Gastrocnemius medialis (tissue), 4 donors: Measurements from ENCODE around the gene CHAMP1. TPM values are rescaled to one million over a fixed set of nuclear protein-coding genes. Genes with fewer than 3 reads are reported as not detected.
"Not testable (repeated sequence)": the region's sequence is repeated elsewhere in the genome, so short reads cannot be mapped to it uniquely, and the experiment has no call there.

ENCODE experiments used
- ATAC-seq, 2 donors: fragments of 150-250 bp; one replicate each; pipeline ENCODE4 v1.9.1; 2016
- DNase-seq, 2 donors: peaks; one replicate each; pipeline ENCODE4 v3.0.0-alpha.2; 2019
- H3K27ac ChIP-seq, 4 donors: fragments of 200-600 bp; sonication (generic); 1 replicate in 1 of 4; 2 replicates in 3 of 4; pipeline ENCODE4 v1.5.1; 2016 to 2018; ENCODE audit warnings: mild to moderate bottlenecking in 2 of 4, moderate library complexity in 1 of 4
- H3K27me3 ChIP-seq, 3 donors: fragments of 200-600 bp; sonication (generic) in 2 of 3; 1 replicate in 1 of 3; 2 replicates in 2 of 3; pipeline versions ENCODE4 v1.5.1 to v1.6.0; 2016 to 2019; ENCODE audit warnings: mild to moderate bottlenecking in 1 of 3, moderate library complexity in 1 of 3
- H3K36me3 ChIP-seq, 2 donors: fragments of 200-600 bp; sonication (generic) in 1 of 2; one replicate each; pipeline ENCODE4 v1.5.1; 2017 to 2018
- H3K4me1 ChIP-seq, 2 donors: fragments of 200-600 bp; sonication (generic) in 1 of 2; one replicate each; pipeline ENCODE4 v1.5.1; 2016 to 2017; ENCODE audit warnings: mild to moderate bottlenecking in 2 of 2
- H3K4me3 ChIP-seq, 4 donors: fragments of 200-600 bp; sonication (generic) in 3 of 4; 1 replicate in 1 of 4; 2 replicates in 3 of 4; pipeline ENCODE4 v1.5.1; 2016 to 2019; ENCODE audit warnings: mild to moderate bottlenecking in 2 of 4
- H3K9me3 ChIP-seq, 3 donors: fragments of 200-600 bp; sonication (generic) in 2 of 3; 1 replicate in 1 of 3; 2 replicates in 2 of 3; pipeline ENCODE4 v1.5.1; 2016 to 2019
- CTCF ChIP-seq, 5 experiments: fragments of 450-650 bp in 3 of 5; fragments of 200-600 bp in 2 of 5; sonication (generic) in 2 of 5; IDR thresholded peaks in 4 of 5; conservative IDR thresholded peaks in 1 of 5; 1 replicate in 4 of 5; 2 replicates in 1 of 5; pipeline ENCODE4 v1.5.1; 2016 to 2019; ENCODE audit warnings: antibody characterized with exemption in 5 of 5, mild to moderate bottlenecking in 3 of 5, moderate library complexity in 3 of 5
- POLR2A ChIP-seq, 2 donors: fragments of 450-650 bp; IDR thresholded peaks; one replicate each; pipeline ENCODE4 v1.6.1; 2017; ENCODE audit warnings: antibody characterized with exemption in 2 of 2, mild to moderate bottlenecking in 2 of 2, moderate library complexity in 2 of 2
- in situ Hi-C, 4 donors: fragments of 200-750 bp; cut with MboI; loops; one replicate each; pipeline versions ENCODE4 v1.15.0 to v1.8.0; 2017; ENCODE audit warnings: low sequenced_read_pairs in 4 of 4
- intact Hi-C: fragments of 100-400 bp; cut with DNase I; formaldehyde crosslinking; loops from one replicate; pipeline ENCODE4 v1.15.1; 2023; ENCODE audit warnings: low total_unique reads
- total RNA-seq, 4 donors: library from RNA; depleted of rRNA; stranded (reverse); fragments of >200 nt; gene quantifications; one replicate each; pipeline versions ENCODE4 v1.1.0 to v1.2.3, GENCODE V29; 2016

CHAMP1 gene
- total RNA-seq, 4 donors from 2014 or later = 18.2 to 20.3 (median 19.8) TPM

DNA sequence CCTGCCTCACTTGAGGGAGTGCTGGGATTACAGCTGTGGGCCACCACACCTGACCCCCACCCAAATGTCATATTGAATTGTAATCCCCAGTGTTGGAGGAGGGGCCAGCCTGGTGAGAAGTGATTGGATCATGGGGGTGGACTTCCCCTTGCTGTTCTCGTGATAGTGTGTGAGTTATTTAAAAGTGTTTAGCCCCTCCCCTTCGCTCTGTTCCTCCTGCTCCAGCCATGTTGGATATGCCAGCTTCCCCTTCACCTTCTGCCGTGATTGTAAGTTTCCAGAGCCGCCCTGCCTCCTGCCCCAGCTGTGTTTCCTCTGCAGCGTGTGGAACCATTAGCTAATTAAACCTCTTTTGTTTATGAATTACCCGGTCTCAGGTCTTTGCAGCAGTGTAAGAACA, 13.7 kb downstream of the CHAMP1 start:
- Histone ChIP-seq H3K4me3 (no peak overlapping the region), H3K36me3 (peaks cover 0 to 41% of the 10 kb centered on the region in 2 donors), H3K9me3 (no peaks in the 10 kb centered on the region), H3K4me1 (no peaks in the 10 kb centered on the region), H3K27me3 (no peaks in the 10 kb centered on the region), H3K27ac (no peak overlapping the region)
- intact Hi-C loops (no loop called here), in situ Hi-C loops (no loop called here)
- ATAC-seq (no peak), DNase-seq (no peak)
- TF ChIP-seq CTCF (IDR thresholded peaks at IDR 0.05 in 4 of 5, conservative IDR thresholded peaks at IDR 0.05 in 1 of 5) (no peak), POLR2A (IDR thresholded peaks at IDR 0.05) (no peak)

DNA sequence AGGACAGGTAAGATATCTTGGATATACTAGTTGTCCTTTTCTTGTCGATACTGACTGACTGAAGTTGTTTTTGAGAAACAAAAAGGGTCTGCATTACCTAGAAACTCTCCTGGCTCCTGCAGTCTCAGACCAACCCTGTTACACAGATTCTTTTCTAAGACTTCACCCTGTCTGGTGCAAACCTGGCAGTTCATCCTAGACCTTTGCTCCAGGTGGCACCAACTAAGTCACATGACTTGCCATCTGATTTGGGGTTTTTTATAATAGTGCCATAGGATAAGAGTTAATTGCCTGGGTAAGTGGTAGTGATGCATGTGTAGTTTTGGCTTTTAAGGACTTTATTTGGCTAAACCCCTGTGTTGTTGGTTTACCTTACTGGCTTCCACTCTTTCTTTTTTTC, 14.3 kb downstream of the CHAMP1 start:
- Histone ChIP-seq H3K27me3 (no peaks in the 10 kb centered on the region), H3K27ac (no peak overlapping the region), H3K4me1 (no peaks in the 10 kb centered on the region), H3K4me3 (no peak overlapping the region), H3K36me3 (peaks cover 0 to 35% of the 10 kb centered on the region in 2 donors), H3K9me3 (no peaks in the 10 kb centered on the region)
- ATAC-seq = no peak
- no peak for DNase-seq
- in situ Hi-C loops = no loop called here
- intact Hi-C loops = no loop called here
- TF ChIP-seq POLR2A (IDR thresholded peaks at IDR 0.05) (no peak), CTCF (IDR thresholded peaks at IDR 0.05 in 4 of 5, conservative IDR thresholded peaks at IDR 0.05 in 1 of 5) (no peak)

DNA sequence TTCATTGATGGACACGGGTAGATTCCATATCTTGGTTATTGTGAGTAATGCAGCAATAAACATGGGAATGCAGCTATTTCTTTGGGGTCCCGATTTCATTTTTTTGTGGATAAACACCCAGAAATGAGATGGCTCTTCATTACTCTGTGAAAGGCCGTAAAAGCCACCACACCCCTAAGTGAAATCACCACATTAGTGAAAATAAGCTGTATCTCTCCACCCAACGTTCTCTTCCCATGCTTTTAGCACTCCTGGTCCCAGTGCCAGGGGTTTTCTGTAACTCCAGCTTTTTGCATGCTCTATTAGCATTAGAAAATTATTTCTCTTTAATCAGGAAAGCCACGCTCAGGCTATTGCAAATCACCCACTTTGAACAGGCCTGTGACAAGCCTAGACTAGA, 15.8 kb downstream of the CHAMP1 start:
- intact Hi-C loops (no loop called here), in situ Hi-C loops (no loop called here)
- Histone ChIP-seq H3K9me3 (no peaks in the 10 kb centered on the region), H3K4me3 (no peak overlapping the region), H3K27me3 (no peaks in the 10 kb centered on the region), H3K36me3 (peaks cover 0 to 20% of the 10 kb centered on the region in 2 donors), H3K27ac (no peak overlapping the region), H3K4me1 (no peaks in the 10 kb centered on the region)
- TF ChIP-seq POLR2A (IDR thresholded peaks at IDR 0.05) (no peak), CTCF (IDR thresholded peaks at IDR 0.05 in 4 of 5, conservative IDR thresholded peaks at IDR 0.05 in 1 of 5) (no peak)
- DNase-seq (no peak), ATAC-seq (no peak)

GRCh38 chr13:114333881-114334280, 19.6 kb downstream of the CHAMP1 start:
- H3K4me1 ChIP-seq, H3K27ac ChIP-seq, H3K27me3 ChIP-seq, H3K4me3 ChIP-seq, H3K9me3 ChIP-seq, ATAC-seq, DNase-seq, in situ Hi-C loops, intact Hi-C loops, H3K36me3 ChIP-seq: not testable (repeated sequence)

DNA sequence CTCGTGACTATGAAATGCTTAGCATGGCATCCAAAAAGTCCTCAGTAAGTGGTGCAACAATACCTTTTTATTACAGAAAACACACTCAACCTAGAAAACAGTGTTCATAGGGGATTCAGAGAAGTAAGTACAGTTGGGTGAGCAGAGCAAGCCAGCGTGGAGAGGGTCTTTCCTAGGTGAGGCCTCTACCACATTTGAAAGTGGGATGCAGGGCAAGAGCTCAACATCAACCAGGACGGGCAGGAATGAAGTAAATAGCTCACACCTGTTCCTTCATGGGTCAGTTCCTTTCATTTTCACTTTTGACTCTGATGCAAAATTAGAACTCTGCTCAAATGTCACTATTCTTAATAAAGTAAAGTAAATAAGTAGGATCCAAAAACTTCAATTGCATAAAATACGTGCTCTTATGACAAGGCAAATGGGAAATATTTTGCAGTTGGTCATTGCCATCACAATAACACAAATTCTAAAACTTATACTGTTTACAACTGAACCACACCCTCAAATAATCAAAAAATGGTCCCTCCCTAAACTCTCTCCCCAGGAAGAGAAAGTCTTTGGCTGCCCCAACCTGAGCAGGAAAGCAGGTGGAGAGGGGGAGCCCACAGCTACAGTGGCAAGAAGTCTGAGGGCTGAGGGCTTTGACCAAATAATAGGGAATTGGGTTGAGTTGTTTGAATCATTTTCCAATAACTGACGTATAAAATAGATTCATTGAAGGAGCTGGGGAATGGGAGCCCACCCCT, 20.2 kb downstream of the CHAMP1 start:
- Histone ChIP-seq H3K27ac (no peak overlapping the region), H3K4me1 (no peaks in the 10 kb centered on the region), H3K36me3 (no peaks in the 10 kb centered on the region), H3K27me3 (no peaks in the 10 kb centered on the region), H3K9me3 (no peaks in the 10 kb centered on the region), H3K4me3 (no peak overlapping the region)
- intact Hi-C loops (no loop called here), in situ Hi-C loops (no loop called here)
- TF ChIP-seq CTCF (IDR thresholded peaks at IDR 0.05 in 4 of 5, conservative IDR thresholded peaks at IDR 0.05 in 1 of 5) (no peak), POLR2A (IDR thresholded peaks at IDR 0.05) (no peak)
- no peak for DNase-seq
- ATAC-seq = no peak

DNA sequence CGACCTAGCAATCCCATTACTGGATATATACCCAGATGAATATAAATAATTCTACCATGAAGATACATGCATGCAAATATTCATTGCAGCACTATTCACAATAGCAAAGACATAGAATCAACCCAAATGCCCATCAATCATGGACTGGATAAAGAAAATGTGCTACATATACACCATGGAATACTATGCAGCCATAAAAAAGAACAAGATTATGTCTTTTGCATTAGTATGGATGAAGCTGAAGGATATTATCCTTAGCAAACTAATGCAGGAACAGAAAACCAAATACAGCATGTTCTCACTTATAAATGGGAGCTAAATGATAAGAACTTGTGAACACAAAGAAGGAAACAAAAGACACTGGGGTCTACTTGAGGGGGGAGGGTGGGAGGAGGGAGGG, 22.2 kb downstream of the CHAMP1 start:
- H3K9me3 ChIP-seq, ATAC-seq, intact Hi-C loops, H3K4me3 ChIP-seq, in situ Hi-C loops, H3K4me1 ChIP-seq, H3K27me3 ChIP-seq, H3K27ac ChIP-seq, DNase-seq, H3K36me3 ChIP-seq: not testable (repeated sequence)
